Measurements from ENCODE around the gene CFAP74. TPM values are rescaled to one million over a fixed set of nuclear protein-coding genes. Genes with fewer than 3 reads are reported as not detected.

CFAP74 gene
- total and polyA plus RNA-seq, 9 of the 15 experiments (the other 6 are each of a cell fraction or from before 2014, with no cell fraction given) = 0.03 to 0.15 (median 0.05) TPM; not detected in 6

DNA sequence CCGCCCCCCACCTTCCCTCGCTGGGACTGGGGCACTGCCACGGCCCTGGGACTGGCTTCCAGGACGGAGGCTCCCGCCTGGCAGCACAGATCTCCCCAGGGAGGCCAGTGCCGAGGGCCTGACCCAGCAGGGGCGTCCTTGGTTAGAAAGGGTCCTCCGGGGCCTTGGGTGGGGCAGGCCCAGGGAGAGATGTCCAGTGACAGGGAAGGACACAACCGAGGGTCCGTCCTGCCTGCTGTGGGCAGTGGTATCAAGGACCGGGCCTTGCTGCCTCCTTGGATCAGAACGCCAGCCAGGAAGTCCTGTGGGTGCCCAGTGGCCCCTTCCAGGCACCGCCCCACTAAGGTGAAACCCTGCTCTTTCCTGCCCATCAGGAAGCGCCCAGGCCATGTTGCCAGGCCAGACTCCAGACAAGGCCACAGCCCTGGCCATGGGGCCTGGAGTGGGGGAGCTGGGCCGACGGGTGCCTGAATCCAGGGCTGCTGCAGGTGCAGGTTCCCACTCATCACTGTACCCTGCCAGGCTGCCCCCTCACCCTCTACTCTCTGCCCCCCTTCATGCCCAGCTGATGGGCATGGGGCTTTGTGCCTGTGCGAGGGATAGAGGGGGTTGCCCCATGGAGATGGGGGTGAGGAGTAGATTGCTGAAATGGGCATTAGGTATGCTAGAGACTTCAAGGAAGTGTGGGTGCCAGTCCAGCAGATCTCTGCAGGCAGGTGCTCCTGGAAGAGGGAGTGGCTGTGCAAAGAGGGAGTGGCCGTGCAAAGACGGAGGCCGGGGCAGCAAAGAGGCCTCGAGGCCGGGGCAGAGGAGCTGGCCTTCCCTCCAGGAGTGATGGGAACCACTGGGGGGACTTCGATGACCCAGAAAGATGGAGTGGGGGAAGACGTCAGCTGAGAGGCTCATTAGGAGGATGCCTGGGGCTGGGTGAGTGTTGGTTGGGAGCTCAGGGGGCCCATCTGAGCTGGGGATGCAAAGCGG, 44.5 kb upstream of the CFAP74 start:
- TF ChIP-seq SNRNP70 (optimal IDR thresholded peaks at IDR 0.05; ENCODE audit: low read depth, low read length) (no peak), ZNF143 (CRISPR knock-in tag; IDR thresholded peaks at IDR 0.05) (no peak), SFPQ (IDR thresholded peaks at IDR 0.05; ENCODE audit: low read depth, low read length) (no peak), XRCC4 (IDR thresholded peaks at IDR 0.05; ENCODE audit: extremely low read depth, insufficient read depth, insufficient read length) (no peak), SMARCA5 (IDR thresholded peaks at IDR 0.05) (no peak), SAFB (IDR thresholded peaks at IDR 0.05; ENCODE audit: borderline replicate concordance, low read depth, low read length) (no peak), MEF2D (tag; conservative IDR thresholded peaks at IDR 0.05; ENCODE audit: low read depth) (no peak), ZBTB17 (CRISPR knock-in tag; IDR thresholded peaks at IDR 0.05) (no peak), STAT6 (CRISPR knock-in tag; IDR thresholded peaks at IDR 0.05) (no peak), C11orf30 (IDR thresholded peaks at IDR 0.05; ENCODE audit: low read depth) (no peak), SLC30A9 (CRISPR knock-in tag; IDR thresholded peaks at IDR 0.05) (no peak), RFX5 (IDR thresholded peaks at IDR 0.05; ENCODE audit: low read depth, low read length) (no peak), FOXA1 (IDR thresholded peaks at IDR 0.05; ENCODE audit: borderline replicate concordance) (no peak), MITF (IDR thresholded peaks at IDR 0.05) (no peak), SNIP1 (IDR thresholded peaks at IDR 0.05; ENCODE audit: low read depth) (no peak), TAL1 (IDR thresholded peaks at IDR 0.05) (no peak), MEF2A (IDR thresholded peaks at IDR 0.05; ENCODE audit: control insufficient read depth, low read depth, low read length) (no peak)
- H3K9me3 ChIP-seq (replicated peaks; ENCODE audit: control insufficient read depth, insufficient read depth, low read depth, low read length) = no peaks in the 10 kb centered on the region
- H3K9ac ChIP-seq (ENCODE audit: insufficient read depth in 1 of 2, low read depth in 2 of 2, low read length in 2 of 2) = no peak overlapping the region
- peaks cover 16% of the 10 kb centered on the region for H4K20me1 ChIP-seq (replicated peaks; ENCODE audit: control insufficient read depth, insufficient read depth, low read length)
- WGBS (ENCODE audit: insufficient coverage, low coverage, missing lambda C conversion rate) = 1% methylated on average over 25 of the region's 25 CpGs
- H3K9me1 ChIP-seq (ENCODE audit: control insufficient read depth, insufficient read depth, low read length) = peaks cover 3% of the 10 kb centered on the region
- H2AFZ ChIP-seq (ENCODE audit: low read depth, low read length) = no peak overlapping the region
- no peak overlapping the region for H3K27ac ChIP-seq (ENCODE audit: extremely low read depth, low read depth, low read length)
- no peak overlapping the region for H3K4me2 ChIP-seq (ENCODE audit: insufficient read depth, low read length)
- intact Hi-C loops (cut with micrococcal nuclease) = loop anchor here (2.0 kb wide), 1 partner anchor 87 kb away; no protein-coding TSS in a partner anchor
- CTCF ChIA-PET (ENCODE audit: low intra/inter-chr PET ratio) = no interaction called here
- in situ Hi-C loops (cut with MboI) = no loop called here
- H3K4me1 ChIP-seq (replicated peaks in 1 of 2; ENCODE audit: control insufficient read depth in 2 of 2, insufficient read depth in 2 of 2, low read length in 2 of 2) = peaks cover 0 to 66% of the 10 kb centered on the region in 2 experiments; a peak in 2 of 5 replicates
- no peaks in the 10 kb centered on the region for H3K79me2 ChIP-seq (ENCODE audit: control insufficient read depth, insufficient read depth, low read length)
- no peak overlapping the region for H3K4me3 ChIP-seq
- no TSS peak for BruUV-seq (replicated peaks)
- no peak for ATAC-seq
- no peak for DNase-seq (ENCODE audit: extremely low read depth in 1 of 4, low spot score in 3 of 4)
- H3K27me3 ChIP-seq (ENCODE audit: control insufficient read depth in 2 of 2, insufficient read depth in 2 of 2, low read length in 2 of 2) = peaks cover 12 to 53% of the 10 kb centered on the region in 2 experiments; a peak in 4 of 5 replicates
- FAIRE-seq = no peak
- H3K36me3 ChIP-seq (ENCODE audit: control insufficient read depth, insufficient read depth, low read length) = no peaks in the 10 kb centered on the region
- POLR2A ChIA-PET = interaction anchor here (0.7 kb wide), 1 partner anchor 13 kb away, joined by 3 read pairs; no protein-coding TSS in a partner anchor
